Measurements from ENCODE around the gene PIF1.

- TF ChIP-seq POLR2AphosphoS5 (IDR thresholded peaks at IDR 0.05): no peak
- no peak for TF ChIP-seq MXI1 (conservative IDR thresholded peaks at IDR 0.05; ENCODE audit: poor library complexity, severe bottlenecking)
- TF ChIP-seq CTCF (IDR thresholded peaks at IDR 0.05; ENCODE audit: poor library complexity, severe bottlenecking): no peak
- no peak for TF ChIP-seq EZH2 (IDR thresholded peaks at IDR 0.05; ENCODE audit: borderline replicate concordance, insufficient read depth, low read length, poor library complexity, severe bottlenecking)
- TF ChIP-seq TAF1 (IDR thresholded peaks at IDR 0.05; ENCODE audit: low read depth): no peak
- no peak for TF ChIP-seq SMC3 (conservative IDR thresholded peaks at IDR 0.05; ENCODE audit: poor library complexity)
- no peak for TF ChIP-seq REST (IDR thresholded peaks at IDR 0.05; ENCODE audit: borderline replicate concordance)
Observed at GRCh38 chr15:64861960-64862359, 36.5 kb upstream of the PIF1 start.

Data from neural cell (in vitro differentiated cells).